Measurements from ENCODE around the gene MIGA2. TPM values are rescaled to one million over a fixed set of nuclear protein-coding genes. Genes with fewer than 3 reads are reported as not detected.

Gene MIGA2
- total and polyA plus RNA-seq, 8 donors, result 7.5 to 30.9 (median 9.8) TPM

- Histone ChIP-seq H3K27ac (peak overlapping the region in 3 of 4 donors; percentile 13 to 71 (median 18)), H3K9me3 (no peaks in the 10 kb centered on the region), H3K4me3 (no peak overlapping the region), H3K27me3 (no peaks in the 10 kb centered on the region), H3K4me1 (peaks cover 0 to 35% (median 25%) of the 10 kb centered on the region in 3 donors), H3K36me3 (no peaks in the 10 kb centered on the region)
- FAIRE-seq, result no peak
- 92 to 93% methylated on average over 17 of the region's 17 CpGs for WGBS, 2 donors
- no peak for ATAC-seq
- intact Hi-C loops (cut with DNase I), result no loop called here
- DNase-seq, result no peak
- TF ChIP-seq CTCF (IDR thresholded peaks at IDR 0.05), result no peak
These were observed 77.3 kb downstream of the MIGA2 start for GRCh38 chr9:129113645-129114304.

- no peak for FAIRE-seq
- Histone ChIP-seq H3K4me3 (no peak overlapping the region), H3K36me3 (peaks cover 0 to 17% (median 9%) of the 10 kb centered on the region in 3 donors), H3K27ac (no peak overlapping the region), H3K27me3 (no peaks in the 10 kb centered on the region), H3K4me1 (peaks cover 0 to 20% (median 19%) of the 10 kb centered on the region in 3 donors), H3K9me3 (no peaks in the 10 kb centered on the region)
- 76 to 78% methylated on average over 4 of the region's 4 CpGs for whole genome bisulfite sequencing, 2 donors
- TF ChIP-seq CTCF (IDR thresholded peaks at IDR 0.05), result no peak
- no peak for ATAC-seq
- no peak for DNase-seq
- intact Hi-C loops (cut with DNase I), result no loop called here
These were observed 82.4 kb downstream of the MIGA2 start for GRCh38 chr9:129118799-129119198.

GRCh38 chr9:129121483-129121882 is 85.1 kb downstream of the MIGA2 start:
- Histone ChIP-seq H3K4me1 (no peaks in the 10 kb centered on the region), H3K4me3 (no peak overlapping the region), H3K27ac (no peak overlapping the region), H3K36me3 (peaks cover 0 to 29% (median 9%) of the 10 kb centered on the region in 3 donors), H3K27me3 (no peaks in the 10 kb centered on the region), H3K9me3 (no peaks in the 10 kb centered on the region)
- DNase-seq, result no peak
- no peak for FAIRE-seq
- intact Hi-C loops (cut with DNase I), result loop anchor here in 1 of 3 donors (10.0 kb wide), 1 partner anchor 673 kb away; no protein-coding TSS in a partner anchor
- no peak for TF ChIP-seq CTCF (IDR thresholded peaks at IDR 0.05)
- WGBS, 2 donors, result 43 to 52% methylated on average over 3 of the region's 3 CpGs
- no peak for ATAC-seq

Other genes starting within 250 kb of the MIGA2 start
- 10 to 100 TPM; 10.9 to 18.5 (median 12.7) TPM for gene TBC1D13, start 249.4 kb upstream of the MIGA2 start, total RNA-seq
- 10 to 100 TPM; 15.7 to 17.2 TPM for gene TBC1D13, start 249.4 kb upstream of the MIGA2 start, polyA plus RNA-seq
- 10 to 100 TPM; 12.2 to 23.0 (median 14.3) TPM for gene ENDOG, start 218.1 kb upstream of the MIGA2 start, total RNA-seq
- gene ENDOG, start 218.1 kb upstream of the MIGA2 start, polyA plus RNA-seq, result 10 to 100 TPM; 14.0 to 16.0 TPM
- gene SPOUT1, start 206.8 kb upstream of the MIGA2 start, total RNA-seq, result 10 to 100 TPM; 14.8 to 28.0 (median 20.6) TPM
- gene SPOUT1, start 206.8 kb upstream of the MIGA2 start, polyA plus RNA-seq, result 10 to 100 TPM; 28.8 to 32.8 TPM
- 1 to 10 TPM; 1.1 to 2.9 (median 1.5) TPM for gene KYAT1, start 154.7 kb upstream of the MIGA2 start, total RNA-seq
- 1 to 10 TPM; 4.2 to 5.2 TPM for gene KYAT1, start 154.7 kb upstream of the MIGA2 start, polyA plus RNA-seq
- gene LRRC8A, start 154.5 kb upstream of the MIGA2 start, total RNA-seq, result 10 to 100 TPM in 4 of 6 donors, 1 to 10 TPM in 2; 8.7 to 20.4 (median 10.4) TPM
- gene LRRC8A, start 154.5 kb upstream of the MIGA2 start, polyA plus RNA-seq, result 10 to 100 TPM in 1 of 2 donors, 1 to 10 TPM in 1; 9.2 to 10.1 TPM
- 10 to 100 TPM; 20.7 to 48.7 (median 42.2) TPM for gene PHYHD1, start 115.6 kb upstream of the MIGA2 start, total RNA-seq
- gene PHYHD1, start 115.6 kb upstream of the MIGA2 start, polyA plus RNA-seq, result 10 to 100 TPM; 45.7 to 71.3 TPM
- gene DOLK, start 89.0 kb upstream of the MIGA2 start, total RNA-seq, result 1 to 10 TPM; 5.7 to 8.2 (median 6.6) TPM
- 1 to 10 TPM; 5.4 to 8.5 TPM for gene DOLK, start 89.0 kb upstream of the MIGA2 start, polyA plus RNA-seq
- gene NUP188, start 88.9 kb upstream of the MIGA2 start, total RNA-seq, result 10 to 100 TPM; 11.5 to 20.8 (median 13.5) TPM
- 10 to 100 TPM; 10.8 to 18.0 TPM for gene NUP188, start 88.9 kb upstream of the MIGA2 start, polyA plus RNA-seq
- 10 to 100 TPM; 46.6 to 79.7 (median 70.8) TPM for gene SH3GLB2, start 8.3 kb upstream of the MIGA2 start, total RNA-seq
- 100 to 1,000 TPM; 188 to 201 TPM for gene SH3GLB2, start 8.3 kb upstream of the MIGA2 start, polyA plus RNA-seq
- 10 to 100 TPM in 1 of 6 donors, 1 to 10 TPM in 5; 4.2 to 10.5 (median 7.4) TPM for gene DOLPP1, start 44.5 kb downstream of the MIGA2 start, total RNA-seq
- 1 to 10 TPM; 6.2 to 7.1 TPM for gene DOLPP1, start 44.5 kb downstream of the MIGA2 start, polyA plus RNA-seq
- 100 to 1,000 TPM in 1 of 6 donors, 10 to 100 TPM in 5; 44.4 to 131 (median 79.2) TPM for gene CRAT, start 74.2 kb downstream of the MIGA2 start, total RNA-seq
- gene CRAT, start 74.2 kb downstream of the MIGA2 start, polyA plus RNA-seq, result 10 to 100 TPM; 30.3 to 57.2 TPM
- gene PTPA, start 74.8 kb downstream of the MIGA2 start, total RNA-seq, result 10 to 100 TPM; 32.7 to 71.4 (median 42.1) TPM
- gene PTPA, start 74.8 kb downstream of the MIGA2 start, polyA plus RNA-seq, result 10 to 100 TPM; 43.8 to 61.8 TPM
- 10 to 100 TPM in 1 of 6 donors, 1 to 10 TPM in 5; 1.8 to 13.2 (median 4.6) TPM for gene IER5L, start 141.6 kb downstream of the MIGA2 start, total RNA-seq
- gene IER5L, start 141.6 kb downstream of the MIGA2 start, polyA plus RNA-seq, result 10 to 100 TPM in 1 of 2 donors, 1 to 10 TPM in 1; 6.1 to 14.3 TPM

Measured in pancreas (tissue), 10 donors.